SIG-M5 treated with dmso at 0.1 percent for 504 hours (cell line): ENCODE measurements around the gene KDM2B.
A peak's percentile ranks its signal among the peaks of the same experiment; 100 is the strongest.
"Not testable (repeated sequence)": the region's sequence is repeated elsewhere in the genome, so short reads cannot be mapped to it uniquely, and the experiment has no call there.

Source experiments
- DNase-seq: peaks from one replicate; lab custom pipeline; 2025; ENCODE audit not compliant: unreplicated experiment; lab: John Stamatoyannopoulos, UW

The KDM2B gene

GRCh38 chr12:121507984-121508383 is 72.8 kb downstream of the KDM2B start:
- no peak for DNase-seq

GRCh38 chr12:121507245-121507644 is 73.6 kb downstream of the KDM2B start:
- no peak for DNase-seq

- no peak for DNase-seq
Measured at GRCh38 chr12:121505513-121505912, 75.3 kb downstream of the KDM2B start.

- DNase-seq, result no peak
Measured at GRCh38 chr12:121504505-121504904, 76.3 kb downstream of the KDM2B start.

- no peak for DNase-seq
Measured at GRCh38 chr12:121503395-121503794, 77.4 kb downstream of the KDM2B start.

GRCh38 chr12:121501946-121502345 is 78.9 kb downstream of the KDM2B start:
- DNase-seq, result no peak

GRCh38 chr12:121499929-121500793 is 80.7 kb downstream of the KDM2B start:
- peak; percentile 51 for DNase-seq

- DNase-seq, result no peak
Measured at GRCh38 chr12:121495746-121496145, 85.1 kb downstream of the KDM2B start.

GRCh38 chr12:121494093-121494787 is 86.6 kb downstream of the KDM2B start:
- DNase-seq, result peak; percentile 18

- peak; percentile 72 for DNase-seq
Measured at GRCh38 chr12:121490401-121491281, 90.2 kb downstream of the KDM2B start.

- no peak for DNase-seq
Measured at GRCh38 chr12:121489874-121490273, 90.9 kb downstream of the KDM2B start.

GRCh38 chr12:121484967-121485366 is 95.9 kb downstream of the KDM2B start:
- no peak for DNase-seq

- not testable (repeated sequence) for DNase-seq
Measured at GRCh38 chr12:121484564-121484963, 96.3 kb downstream of the KDM2B start.

- DNase-seq, result no peak
Measured at GRCh38 chr12:121483949-121484348, 96.9 kb downstream of the KDM2B start.

GRCh38 chr12:121476477-121476876 is 104.3 kb downstream of the KDM2B start:
- no peak for DNase-seq

- no peak for DNase-seq
Measured at GRCh38 chr12:121475279-121475678, 105.5 kb downstream of the KDM2B start.

- no peak for DNase-seq
Measured at GRCh38 chr12:121472150-121472905, 108.5 kb downstream of the KDM2B start.

- no peak for DNase-seq
Measured at GRCh38 chr12:121470751-121471150, 110.1 kb downstream of the KDM2B start.

GRCh38 chr12:121468499-121468801 is 112.4 kb downstream of the KDM2B start:
- no peak for DNase-seq

- DNase-seq, result no peak
Measured at GRCh38 chr12:121467638-121468498, 113.0 kb downstream of the KDM2B start.
